ENCODE measurements around the gene FCMR. TPM values are rescaled to one million over a fixed set of nuclear protein-coding genes. Genes with fewer than 3 reads are reported as not detected.

The FCMR gene
- total RNA-seq, 1 donor from 2014 or later: not detected

DNA sequence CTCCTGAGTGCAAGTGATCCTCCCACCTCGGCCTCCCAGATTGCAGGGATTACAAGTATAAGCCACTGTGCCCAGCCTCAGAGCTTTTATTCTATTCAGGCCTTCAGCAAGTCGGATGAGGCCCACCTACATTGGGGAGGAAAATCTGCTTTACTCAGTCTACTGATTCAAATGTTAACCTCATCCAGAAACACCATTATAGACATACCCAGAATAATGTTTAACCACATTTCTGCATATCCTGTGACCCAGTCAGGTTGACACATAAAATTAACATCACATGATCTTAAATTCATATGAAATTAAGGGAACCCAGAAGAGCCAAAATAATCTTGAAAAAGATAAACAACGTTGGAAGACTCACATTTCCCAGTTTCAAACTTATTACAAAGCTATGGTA lies 41.4 kb downstream of the FCMR start:
- DNase-seq (ENCODE audit: low spot score, unreplicated experiment): no peak
- no peak overlapping the region for H3K27ac Mint-ChIP-seq
- peaks cover 31% of the 10 kb centered on the region for H3K9me3 Mint-ChIP-seq (ENCODE audit: low read depth)
- no peaks in the 10 kb centered on the region for H3K4me1 Mint-ChIP-seq (ENCODE audit: low read depth)
- TF ChIP-seq, protein P1, sequence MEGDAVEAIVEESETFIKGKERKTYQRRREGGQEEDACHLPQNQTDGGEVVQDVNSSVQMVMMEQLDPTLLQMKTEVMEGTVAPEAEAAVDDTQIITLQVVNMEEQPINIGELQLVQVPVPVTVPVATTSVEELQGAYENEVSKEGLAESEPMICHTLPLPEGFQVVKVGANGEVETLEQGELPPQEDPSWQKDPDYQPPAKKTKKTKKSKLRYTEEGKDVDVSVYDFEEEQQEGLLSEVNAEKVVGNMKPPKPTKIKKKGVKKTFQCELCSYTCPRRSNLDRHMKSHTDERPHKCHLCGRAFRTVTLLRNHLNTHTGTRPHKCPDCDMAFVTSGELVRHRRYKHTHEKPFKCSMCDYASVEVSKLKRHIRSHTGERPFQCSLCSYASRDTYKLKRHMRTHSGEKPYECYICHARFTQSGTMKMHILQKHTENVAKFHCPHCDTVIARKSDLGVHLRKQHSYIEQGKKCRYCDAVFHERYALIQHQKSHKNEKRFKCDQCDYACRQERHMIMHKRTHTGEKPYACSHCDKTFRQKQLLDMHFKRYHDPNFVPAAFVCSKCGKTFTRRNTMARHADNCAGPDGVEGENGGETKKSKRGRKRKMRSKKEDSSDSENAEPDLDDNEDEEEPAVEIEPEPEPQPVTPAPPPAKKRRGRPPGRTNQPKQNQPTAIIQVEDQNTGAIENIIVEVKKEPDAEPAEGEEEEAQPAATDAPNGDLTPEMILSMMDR (IDR thresholded peaks at IDR 0.05; ENCODE audit: unreplicated experiment): no peak
- H3K36me3 Mint-ChIP-seq (ENCODE audit: insufficient read depth): no peaks in the 10 kb centered on the region
- no peak overlapping the region for H3K4me3 Mint-ChIP-seq (ENCODE audit: low read depth)
- H3K27me3 Mint-ChIP-seq: no peaks in the 10 kb centered on the region

DNA sequence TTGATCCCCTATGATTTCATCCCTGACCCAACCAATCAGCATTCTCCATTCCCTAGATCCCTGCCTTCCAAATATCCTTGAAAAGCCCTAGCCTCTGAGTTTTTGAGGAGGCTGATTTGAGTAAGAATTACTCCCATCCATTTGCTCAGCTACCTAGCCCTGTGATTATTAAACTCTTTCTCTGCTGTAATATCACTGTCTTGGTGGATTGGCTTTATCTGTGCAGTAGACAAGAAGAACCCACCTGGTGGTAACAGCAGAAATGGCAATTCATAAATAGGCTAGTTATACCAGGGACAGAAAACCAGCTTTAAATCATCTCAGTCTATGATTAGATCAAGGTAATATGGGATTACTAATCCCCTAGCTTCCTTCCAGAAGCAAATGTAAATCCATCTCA lies 43.3 kb downstream of the FCMR start:
- no peak overlapping the region for H3K4me3 Mint-ChIP-seq (ENCODE audit: low read depth)
- no peaks in the 10 kb centered on the region for H3K27me3 Mint-ChIP-seq
- H3K27ac Mint-ChIP-seq: no peak overlapping the region
- no peak for DNase-seq (ENCODE audit: low spot score, unreplicated experiment)
- H3K9me3 Mint-ChIP-seq (ENCODE audit: low read depth): peaks cover 35% of the 10 kb centered on the region
- no peaks in the 10 kb centered on the region for H3K36me3 Mint-ChIP-seq (ENCODE audit: insufficient read depth)
- H3K4me1 Mint-ChIP-seq (ENCODE audit: low read depth): no peaks in the 10 kb centered on the region
- TF ChIP-seq, protein P1 (IDR thresholded peaks at IDR 0.05; ENCODE audit: unreplicated experiment): peak; percentile 12

DNA sequence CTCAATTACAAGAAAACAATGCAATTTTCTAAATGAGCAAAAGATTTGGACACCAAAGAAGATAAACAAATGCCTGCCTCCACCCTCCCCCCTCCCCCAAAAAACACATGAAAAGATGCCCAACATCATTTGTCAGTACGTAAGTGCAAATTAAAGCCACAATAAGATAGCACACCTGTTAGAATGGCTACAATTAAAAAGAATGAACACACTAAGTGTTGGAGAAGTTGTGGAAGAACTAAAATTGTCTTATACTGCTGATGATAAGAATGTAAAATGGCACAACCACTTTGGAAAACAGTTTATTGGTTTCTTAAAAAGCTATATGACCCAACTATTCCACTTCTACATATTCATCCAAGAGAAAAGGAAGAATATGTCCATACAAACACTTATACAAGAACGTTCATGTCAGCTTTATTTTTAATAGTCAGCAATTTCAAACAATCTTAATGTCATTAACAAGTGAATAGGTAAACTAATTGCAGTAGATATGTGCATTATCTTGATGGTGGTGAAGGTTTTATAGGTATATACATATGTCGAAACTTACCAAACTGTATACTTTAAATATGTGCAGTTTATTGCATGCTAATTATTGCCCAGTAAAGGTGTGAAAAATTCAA lies 45.9 kb downstream of the FCMR start:
- no peak overlapping the region for H3K27ac Mint-ChIP-seq
- DNase-seq (ENCODE audit: low spot score, unreplicated experiment): no peak
- H3K4me1 Mint-ChIP-seq (ENCODE audit: low read depth): no peaks in the 10 kb centered on the region
- TF ChIP-seq, protein P1 (IDR thresholded peaks at IDR 0.05; ENCODE audit: unreplicated experiment): no peak
- H3K36me3 Mint-ChIP-seq (ENCODE audit: insufficient read depth): no peaks in the 10 kb centered on the region
- no peaks in the 10 kb centered on the region for H3K27me3 Mint-ChIP-seq
- H3K9me3 Mint-ChIP-seq (ENCODE audit: low read depth): peaks cover 35% of the 10 kb centered on the region
- H3K4me3 Mint-ChIP-seq (ENCODE audit: low read depth): no peak overlapping the region

DNA sequence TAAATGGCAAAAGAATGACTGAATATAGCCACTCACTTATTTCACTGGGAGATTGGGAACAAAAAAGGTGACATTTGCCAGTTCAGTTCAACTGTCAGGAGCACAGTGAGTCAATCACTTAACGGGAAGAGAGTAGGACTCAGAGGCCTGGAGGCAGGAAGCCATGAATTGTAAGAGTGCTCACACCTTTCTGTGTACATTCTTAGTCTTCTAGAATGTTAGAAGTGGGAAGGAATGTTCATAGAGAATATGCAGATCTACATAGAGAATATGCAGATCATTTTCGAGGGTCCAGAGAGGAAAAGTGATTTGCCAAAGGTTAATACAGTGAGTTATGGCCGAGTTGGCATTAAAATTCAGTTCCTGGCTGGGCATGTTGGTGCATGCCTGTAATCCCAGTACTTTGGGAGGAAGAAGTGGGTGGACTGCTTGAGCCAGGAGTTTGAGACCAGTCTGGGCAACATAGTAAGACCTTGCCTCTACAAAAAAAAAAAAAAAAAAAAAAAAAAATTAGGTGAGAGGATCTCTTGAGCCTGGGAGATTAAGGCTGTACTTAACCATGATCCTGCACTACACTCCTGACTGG lies 48.0 kb downstream of the FCMR start:
- H3K9me3 Mint-ChIP-seq (ENCODE audit: low read depth): peaks cover 28% of the 10 kb centered on the region
- no peaks in the 10 kb centered on the region for H3K4me1 Mint-ChIP-seq (ENCODE audit: low read depth)
- TF ChIP-seq, protein P1 (IDR thresholded peaks at IDR 0.05; ENCODE audit: unreplicated experiment): no peak
- H3K27me3 Mint-ChIP-seq: peaks cover 6% of the 10 kb centered on the region
- H3K27ac Mint-ChIP-seq: no peak overlapping the region
- no peaks in the 10 kb centered on the region for H3K36me3 Mint-ChIP-seq (ENCODE audit: insufficient read depth)
- DNase-seq (ENCODE audit: low spot score, unreplicated experiment): no peak
- no peak overlapping the region for H3K4me3 Mint-ChIP-seq (ENCODE audit: low read depth)

DNA sequence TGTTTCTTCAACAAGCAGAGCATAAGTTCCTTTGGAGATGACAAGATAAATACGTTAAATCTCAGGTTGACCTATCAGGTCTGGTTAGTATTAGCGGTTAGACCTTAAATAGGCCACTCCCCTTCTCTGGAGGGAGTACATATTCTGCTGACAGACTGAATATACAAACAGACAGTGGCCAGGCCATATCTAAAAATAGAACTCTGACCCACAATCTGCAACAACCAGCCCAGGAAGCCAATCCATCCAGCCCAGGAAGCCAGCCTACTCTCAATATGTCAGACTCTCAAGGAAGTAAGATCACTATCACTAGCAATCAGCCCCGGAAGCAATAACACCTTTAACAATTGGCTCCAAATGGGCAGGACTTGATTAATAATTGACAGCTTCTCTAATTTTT lies 49.6 kb downstream of the FCMR start:
- H3K4me1 Mint-ChIP-seq (ENCODE audit: low read depth): no peaks in the 10 kb centered on the region
- TF ChIP-seq, protein P1 (IDR thresholded peaks at IDR 0.05; ENCODE audit: unreplicated experiment): no peak
- no peak for DNase-seq (ENCODE audit: low spot score, unreplicated experiment)
- peaks cover 17% of the 10 kb centered on the region for H3K9me3 Mint-ChIP-seq (ENCODE audit: low read depth)
- H3K27me3 Mint-ChIP-seq: peaks cover 17% of the 10 kb centered on the region
- H3K36me3 Mint-ChIP-seq (ENCODE audit: insufficient read depth): no peaks in the 10 kb centered on the region
- H3K4me3 Mint-ChIP-seq (ENCODE audit: low read depth): no peak overlapping the region
- no peak overlapping the region for H3K27ac Mint-ChIP-seq
